Measurements from ENCODE around the gene POMT2.
"Not testable (repeated sequence)": the region's sequence is repeated elsewhere in the genome, so short reads cannot be mapped to it uniquely, and the experiment has no call there.

Gene POMT2

GRCh38 chr14:77299771-77300170 is 20.9 kb downstream of the POMT2 start:
- DNase-seq = no peak
- TF ChIP-seq GATA1 (IDR thresholded peaks at IDR 0.05; ENCODE audit: low read depth, low read length) = no peak
- TF ChIP-seq POLR2A (IDR thresholded peaks at IDR 0.05; ENCODE audit: low read length) = no peak

GRCh38 chr14:77296906-77297305 is 23.8 kb downstream of the POMT2 start:
- DNase-seq = no peak
- no peak for TF ChIP-seq GATA1 (IDR thresholded peaks at IDR 0.05; ENCODE audit: low read depth, low read length)
- no peak for TF ChIP-seq POLR2A (IDR thresholded peaks at IDR 0.05; ENCODE audit: low read length)

DNA sequence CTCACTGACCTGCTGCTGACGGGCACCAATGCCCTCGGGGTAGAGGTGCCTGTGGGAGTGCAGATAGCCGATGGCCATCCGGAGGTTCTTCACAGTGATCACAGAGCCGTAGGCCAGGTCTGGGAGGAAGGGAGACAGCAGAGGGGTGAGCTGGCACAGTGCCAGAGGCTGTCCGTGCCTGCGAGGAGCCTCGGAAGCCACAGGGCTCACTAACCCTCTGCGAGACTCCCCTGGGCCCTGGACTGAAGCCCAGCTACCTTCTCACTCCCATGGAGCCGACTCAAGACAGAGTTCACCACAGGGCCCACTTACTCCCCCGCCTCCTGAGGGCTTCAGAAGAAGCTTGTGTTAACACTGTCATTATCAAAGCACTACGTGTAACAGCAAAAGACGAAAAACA is 24.5 kb downstream of the POMT2 start:
- TF ChIP-seq GATA1 (IDR thresholded peaks at IDR 0.05; ENCODE audit: low read depth, low read length) (no peak), POLR2A (IDR thresholded peaks at IDR 0.05; ENCODE audit: low read length) (no peak)
- no peak for DNase-seq

- no peak for TF ChIP-seq POLR2A (IDR thresholded peaks at IDR 0.05; ENCODE audit: low read length)
- no peak for TF ChIP-seq GATA1 (IDR thresholded peaks at IDR 0.05; ENCODE audit: low read depth, low read length)
- no peak for DNase-seq
Observed at GRCh38 chr14:77290705-77291104, 30.0 kb downstream of the POMT2 start.

DNA sequence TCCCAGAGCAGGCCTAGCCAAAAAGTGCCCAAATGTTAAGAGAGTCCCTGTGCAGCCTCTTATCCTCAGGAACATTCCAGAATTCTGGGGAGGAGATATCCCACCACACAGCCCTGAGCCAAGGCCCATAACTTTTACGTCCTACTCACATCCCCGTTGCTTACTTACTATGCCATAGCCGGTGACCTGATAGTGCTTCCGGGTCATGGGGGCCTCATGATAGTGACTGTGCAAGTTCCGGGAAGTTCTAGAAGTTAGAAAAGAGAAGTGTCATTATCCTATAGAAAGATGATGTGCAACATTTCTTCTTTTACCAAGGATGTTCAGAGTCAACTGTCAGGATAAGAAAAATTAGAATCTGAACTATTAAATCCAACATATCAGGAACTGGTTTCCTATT is 34.1 kb downstream of the POMT2 start:
- TF ChIP-seq POLR2A (IDR thresholded peaks at IDR 0.05; ENCODE audit: low read length) = no peak
- no peak for TF ChIP-seq GATA1 (IDR thresholded peaks at IDR 0.05; ENCODE audit: low read depth, low read length)
- DNase-seq = no peak

- TF ChIP-seq POLR2A (IDR thresholded peaks at IDR 0.05; ENCODE audit: low read length) (no peak), GATA1 (IDR thresholded peaks at IDR 0.05; ENCODE audit: low read depth, low read length) (no peak)
- DNase-seq = no peak
Observed at GRCh38 chr14:77284466-77284865, 36.2 kb downstream of the POMT2 start.

DNA sequence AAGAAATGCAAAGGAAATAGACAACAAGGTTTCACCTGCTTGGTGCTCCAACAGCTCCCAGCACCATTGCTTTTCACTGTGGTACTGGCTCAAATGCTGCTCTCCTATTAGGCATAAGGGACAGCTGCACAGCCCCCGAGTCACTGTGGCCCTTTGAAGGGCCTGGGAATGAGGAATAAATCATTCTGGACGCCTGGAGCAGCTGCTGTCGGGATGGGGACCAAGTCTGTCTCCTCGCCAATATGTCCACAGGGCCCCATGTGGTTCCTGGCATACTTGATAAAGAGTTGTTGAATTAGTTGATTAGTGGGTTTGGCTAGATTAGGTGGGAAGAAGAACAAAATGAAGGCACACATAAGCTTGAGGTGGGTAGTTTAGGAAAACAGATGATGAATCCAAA is 36.6 kb downstream of the POMT2 start:
- DNase-seq = no peak
- TF ChIP-seq POLR2A (IDR thresholded peaks at IDR 0.05; ENCODE audit: low read length) (no peak), GATA1 (IDR thresholded peaks at IDR 0.05; ENCODE audit: low read depth, low read length) (no peak)

- DNase-seq = no peak
- no peak for TF ChIP-seq POLR2A (IDR thresholded peaks at IDR 0.05; ENCODE audit: low read length)
- no peak for TF ChIP-seq GATA1 (IDR thresholded peaks at IDR 0.05; ENCODE audit: low read depth, low read length)
Observed at GRCh38 chr14:77281852-77282410, 38.8 kb downstream of the POMT2 start.

DNA sequence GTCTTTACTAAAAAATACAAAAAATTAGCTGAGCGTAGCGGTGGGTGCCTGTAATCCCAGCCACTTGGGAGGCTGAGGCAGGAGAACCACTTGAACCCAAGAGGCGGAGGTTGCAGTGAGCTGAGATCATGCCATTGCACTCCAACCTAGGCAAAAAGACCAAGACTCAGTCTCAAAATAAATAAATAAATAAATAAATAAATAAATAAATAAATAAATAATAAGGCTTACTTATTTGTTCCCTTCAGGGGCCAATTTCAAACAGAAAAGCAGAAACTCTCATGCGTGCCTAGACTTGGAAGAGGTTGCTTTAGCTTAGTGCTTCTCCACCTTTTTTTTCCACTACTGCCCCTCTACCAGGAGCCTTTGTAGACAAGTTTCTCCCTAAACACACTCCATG is 39.8 kb downstream of the POMT2 start:
- DNase-seq = not testable (repeated sequence)

- no peak for DNase-seq
- TF ChIP-seq GATA1 (IDR thresholded peaks at IDR 0.05; ENCODE audit: low read depth, low read length) = no peak
- TF ChIP-seq POLR2A (IDR thresholded peaks at IDR 0.05; ENCODE audit: low read length) = no peak
Observed at GRCh38 chr14:77279719-77280118, 41.0 kb downstream of the POMT2 start.

DNA sequence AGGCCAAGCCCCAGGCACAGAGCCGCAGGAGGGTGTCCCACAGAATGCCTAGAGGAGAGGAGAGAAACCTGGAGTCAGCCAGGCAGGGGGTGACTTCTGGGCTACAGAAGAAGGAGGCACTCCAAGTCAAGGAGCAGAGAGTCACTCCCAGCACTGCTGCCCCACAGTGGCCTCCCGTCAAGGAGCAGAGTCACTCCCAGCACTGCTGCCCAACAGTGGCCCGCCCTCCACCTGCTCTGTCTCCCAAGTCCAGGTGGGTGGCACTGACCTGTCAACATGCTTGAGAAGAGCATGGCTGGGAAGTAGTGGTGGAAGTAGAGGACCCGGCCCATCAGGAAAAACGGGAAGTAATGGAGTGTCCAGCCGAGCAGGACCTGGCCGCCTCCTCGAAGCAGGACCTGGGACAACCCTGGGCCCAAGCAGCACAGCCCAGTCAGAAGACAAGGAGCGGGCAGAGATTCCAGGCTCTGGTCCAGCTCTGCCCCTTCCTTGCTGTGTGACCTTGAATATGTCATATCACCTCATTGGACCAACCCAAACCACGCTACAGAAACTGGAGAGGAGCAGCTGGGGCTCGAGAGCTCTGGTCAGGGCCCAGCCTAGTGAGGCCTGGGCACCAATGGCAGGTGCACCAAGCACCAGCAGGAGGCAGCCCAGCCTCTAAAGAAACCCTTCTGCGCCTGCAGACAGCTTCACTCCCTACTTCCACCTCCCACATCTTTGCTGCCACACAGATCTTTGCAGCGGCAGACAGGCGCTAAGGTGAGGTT is 42.0 kb downstream of the POMT2 start:
- DNase-seq = peak; percentile 10 to 14
- TF ChIP-seq POLR2A (IDR thresholded peaks at IDR 0.05; ENCODE audit: low read length) (no peak), GATA1 (IDR thresholded peaks at IDR 0.05; ENCODE audit: low read depth, low read length) (no peak)

GRCh38 chr14:77276959-77277358 is 43.7 kb downstream of the POMT2 start:
- TF ChIP-seq POLR2A (IDR thresholded peaks at IDR 0.05; ENCODE audit: low read length) (no peak), GATA1 (IDR thresholded peaks at IDR 0.05; ENCODE audit: low read depth, low read length) (no peak)
- no peak for DNase-seq

- no peak for DNase-seq
- TF ChIP-seq POLR2A (IDR thresholded peaks at IDR 0.05; ENCODE audit: low read length) (no peak), GATA1 (IDR thresholded peaks at IDR 0.05; ENCODE audit: low read depth, low read length) (no peak)
Observed at GRCh38 chr14:77276295-77276935, 44.3 kb downstream of the POMT2 start.

DNA sequence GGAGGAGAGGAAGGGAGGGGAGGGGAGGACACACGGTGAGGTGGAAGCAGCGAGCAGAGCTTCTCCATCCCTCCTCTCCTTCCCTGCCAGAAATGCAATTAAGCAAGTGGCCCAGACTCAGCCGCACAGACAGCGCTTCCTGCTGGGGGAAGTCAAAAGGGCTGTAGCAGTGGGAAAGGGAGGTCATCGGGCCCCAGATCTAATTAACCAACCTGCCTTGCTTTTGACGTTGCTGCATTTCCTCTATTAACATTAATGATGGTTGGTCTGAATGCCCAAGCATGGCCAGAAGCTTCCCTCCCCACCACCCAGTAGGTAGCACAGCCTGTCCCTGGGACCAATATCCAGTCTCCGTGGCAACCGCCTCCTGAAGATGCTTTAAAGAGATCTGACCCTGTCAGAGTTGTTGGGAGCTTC is 45.1 kb downstream of the POMT2 start:
- TF ChIP-seq POLR2A (IDR thresholded peaks at IDR 0.05; ENCODE audit: low read length) (no peak), GATA1 (IDR thresholded peaks at IDR 0.05; ENCODE audit: low read depth, low read length) (no peak)
- DNase-seq = no peak

GRCh38 chr14:77275041-77275580 is 45.6 kb downstream of the POMT2 start:
- TF ChIP-seq GATA1 (IDR thresholded peaks at IDR 0.05; ENCODE audit: low read depth, low read length) (no peak), POLR2A (IDR thresholded peaks at IDR 0.05; ENCODE audit: low read length) (no peak)
- no peak for DNase-seq

Measured in erythroblast (primary cell).